Prostate gland (tissue), 2 donors: ENCODE measurements around the gene PPCDC. TPM values are rescaled to one million over a fixed set of nuclear protein-coding genes. Genes with fewer than 3 reads are reported as not detected.

Experiments used
- DNase-seq: peaks from one replicate; pipeline ENCODE4 v3.0.0-alpha.2; 2019; ENCODE audit warnings: low spot score
- H3K27ac ChIP-seq, 2 donors: fragments of 200-600 bp; sonication (generic); 2 replicates each; pipeline ENCODE4 v1.5.1; 2017 to 2019
- H3K27me3 ChIP-seq: fragments of 200-600 bp; sonication (generic); replicated peaks from 2 replicates; pipeline ENCODE4 v1.5.1; 2019; ENCODE audit not compliant: insufficient read depth
- H3K36me3 ChIP-seq, 2 donors: fragments of 200-600 bp; sonication (generic); 1 replicate in 1 of 2; 2 replicates in 1 of 2; pipeline versions ENCODE4 v1.5.1 to v1.8.1; 2017 to 2019
- H3K4me1 ChIP-seq: fragments of 200-600 bp; sonication (generic); replicated peaks from 2 replicates; pipeline ENCODE4 v1.5.1; 2019
- H3K4me3 ChIP-seq, 2 donors: fragments of 200-600 bp; sonication (generic); 2 replicates each; pipeline ENCODE4 v1.5.1; 2017 to 2019
- H3K9me3 ChIP-seq: fragments of 200-600 bp; sonication (generic); 2 replicates; pipeline ENCODE4 v1.5.1; 2017
- CTCF ChIP-seq, 4 experiments: fragments of 200-600 bp in 2 of 4; fragments of 450-650 bp in 2 of 4; sonication (generic) in 2 of 4; IDR thresholded peaks; 1 replicate in 3 of 4; 2 replicates in 1 of 4; pipeline ENCODE4 v1.5.1; 2016 to 2019; ENCODE audit warnings: antibody characterized with exemption in 4 of 4, mild to moderate bottlenecking in 2 of 4, moderate library complexity in 2 of 4
- POLR2A ChIP-seq: fragments of 450-650 bp; IDR thresholded peaks from one replicate; pipeline ENCODE4 v1.6.1; 2016; ENCODE audit warnings: antibody characterized with exemption, mild to moderate bottlenecking
- POLR2AphosphoS5 ChIP-seq: sonication (generic); formaldehyde crosslinking; IDR thresholded peaks from one replicate; pipeline ENCODE4 v1.6.1; 2017; ENCODE audit warnings: antibody characterized with exemption
- WGBS: methylation state at CpG from one replicate; pipeline ENCODE4 v1.1.5; 2018; 5-methylcytosine and 5-hydroxymethylcytosine counted together
- intact Hi-C: fragments of 100-400 bp; cut with DNase I; formaldehyde crosslinking; loops from one replicate; pipeline ENCODE4 v1.14.2; 2022
- total RNA-seq, 2 donors: library from RNA; depleted of rRNA; stranded (reverse); fragments of >200 nt; gene quantifications; one replicate each; pipeline ENCODE4 v1.1.0, GENCODE V29; 2016

PPCDC gene
- total RNA-seq, 2 donors from 2014 or later, result 19.4 to 22.0 TPM

GRCh38 chr15:75042730-75043508 is 19.5 kb downstream of the PPCDC start:
- no peak overlapping the region for H3K4me3 ChIP-seq
- no peak for DNase-seq
- peaks cover 11% of the 10 kb centered on the region for H3K4me1 ChIP-seq
- 71% methylated on average over 12 of the region's 12 CpGs for WGBS
- H3K9me3 ChIP-seq, result no peaks in the 10 kb centered on the region
- TF ChIP-seq POLR2AphosphoS5 (no peak), POLR2A (peak; percentile 15), CTCF (IDR thresholded peaks at IDR 0.05) (peak in 2 of 4 experiments; percentile 27 to 66)
- H3K27me3 ChIP-seq, result no peaks in the 10 kb centered on the region
- no peaks in the 10 kb centered on the region for H3K36me3 ChIP-seq
- intact Hi-C loops, result no loop called here
- peak overlapping the region; percentile 52 to 62 for H3K27ac ChIP-seq

- intact Hi-C loops, result no loop called here
- no peak overlapping the region for H3K4me3 ChIP-seq
- peak overlapping the region; percentile 52 to 62 for H3K27ac ChIP-seq
- WGBS, result 57% methylated on average over 20 of the region's 20 CpGs
- H3K4me1 ChIP-seq, result peaks cover 11% of the 10 kb centered on the region
- no peaks in the 10 kb centered on the region for H3K9me3 ChIP-seq
- DNase-seq, result peak; percentile 47
- TF ChIP-seq POLR2AphosphoS5, result peak; percentile 63
- TF ChIP-seq CTCF (IDR thresholded peaks at IDR 0.05), result peak in 2 of 4 experiments; percentile 17 to 43
- no peak for TF ChIP-seq POLR2A
- H3K36me3 ChIP-seq, result no peaks in the 10 kb centered on the region
- H3K27me3 ChIP-seq, result no peaks in the 10 kb centered on the region
Observed at GRCh38 chr15:75043509-75044257, 20.3 kb downstream of the PPCDC start.

- no peak for TF ChIP-seq CTCF (IDR thresholded peaks at IDR 0.05)
- TF ChIP-seq POLR2AphosphoS5, result no peak
- no peak for TF ChIP-seq POLR2A
- peak overlapping the region; percentile 24 to 62 for H3K27ac ChIP-seq
- intact Hi-C loops, result no loop called here
Observed at GRCh38 chr15:75044258-75044878, 21.0 kb downstream of the PPCDC start.

GRCh38 chr15:75045332-75046015 is 22.1 kb downstream of the PPCDC start:
- Histone ChIP-seq H3K4me1 (peaks cover 11% of the 10 kb centered on the region), H3K9me3 (no peaks in the 10 kb centered on the region), H3K4me3 (no peak overlapping the region), H3K36me3 (no peaks in the 10 kb centered on the region), H3K27me3 (no peaks in the 10 kb centered on the region), H3K27ac (no peak overlapping the region)
- WGBS, result 94% methylated on average over 6 of the region's 6 CpGs
- TF ChIP-seq POLR2A (no peak), CTCF (IDR thresholded peaks at IDR 0.05) (no peak), POLR2AphosphoS5 (no peak)
- intact Hi-C loops, result no loop called here
- DNase-seq, result no peak

More at GRCh38 chr15:75044258-75044878, 21.0 kb downstream of the PPCDC start:
- H3K9me3 ChIP-seq, result no peaks in the 10 kb centered on the region
- no peaks in the 10 kb centered on the region for H3K27me3 ChIP-seq
- no peak overlapping the region for H3K4me3 ChIP-seq
- WGBS, result 86% methylated on average over 14 of the region's 14 CpGs
- H3K36me3 ChIP-seq, result no peaks in the 10 kb centered on the region
- peaks cover 11% of the 10 kb centered on the region for H3K4me1 ChIP-seq
- no peak for DNase-seq
